Fibroblast of lung (primary cell): ENCODE data around the gene ZC3H12C.

ENCODE experiments used
- CTCF ChIP-seq, 2 donors: IDR thresholded peaks in 1 of 2; conservative IDR thresholded peaks in 1 of 2; 1 replicate in 1 of 2; 2 replicates in 1 of 2; pipeline ENCODE4 v1.5.1; 2011 to 2012; ENCODE audit warnings: low read length in 2 of 2, control low read depth in 1 of 2, inconsistent platforms in 1 of 2, low read depth in 1 of 2, mild to moderate bottlenecking in 1 of 2
- EZH2 ChIP-seq: IDR thresholded peaks from 2 replicates; pipeline ENCODE4 v1.5.1; 2012; ENCODE audit warnings: low read length, control low read depth, mild to moderate bottlenecking; ENCODE audit errors: missing control alignments

- TF ChIP-seq EZH2 (no peak), CTCF (conservative IDR thresholded peaks at IDR 0.05 in 1 of 2, IDR thresholded peaks at IDR 0.05 in 1 of 2; ENCODE audit: low read depth in 1 of 2, low read length in 2 of 2) (no peak)
Measured at GRCh38 chr11:110113973-110114372, 20.8 kb downstream of the ZC3H12C start.
